OCI-LY1 (cell line): ENCODE measurements around the gene MED13L.

Source experiments
- EZH2 ChIP-seq: fragments of 200-600 bp; sonication (generic), shearing (Covaris generic); IDR thresholded peaks from 2 replicates; pipeline ENCODE4 v1.8.0; 2017; ENCODE audit warnings: borderline replicate concordance, mixed run types, mild to moderate bottlenecking, antibody characterized with exemption, low read length, moderate library complexity, mixed read lengths
- TF ChIP-seq, protein P1 (sequence below): fragments of 200-600 bp; sonication (generic), shearing (Covaris generic); IDR thresholded peaks from 2 replicates; pipeline ENCODE4 v1.5.1; 2017; ENCODE audit warnings: mild to moderate bottlenecking, antibody characterized with exemption, low read length, moderate library complexity, mixed read lengths

DNA sequence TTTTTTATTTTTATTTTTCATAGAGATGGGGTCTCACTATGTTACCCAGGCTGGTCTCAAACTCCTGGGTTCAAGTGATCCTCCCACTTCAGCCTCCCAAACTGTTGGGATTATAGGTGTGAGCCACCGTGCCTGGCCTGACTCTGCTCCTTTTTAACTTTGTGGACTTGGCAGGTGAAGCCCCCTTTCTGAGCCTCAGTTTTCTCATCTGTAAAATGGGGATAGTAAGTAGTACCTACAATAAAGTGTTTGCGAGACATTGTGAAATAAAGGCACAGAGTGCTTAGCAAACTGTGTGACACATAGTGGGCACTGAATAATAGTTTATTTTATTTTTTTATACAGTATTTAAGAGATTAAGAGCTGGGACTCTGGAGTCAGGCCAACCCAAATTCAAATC is 21.1 kb upstream of the MED13L start:
- TF ChIP-seq, protein P1, sequence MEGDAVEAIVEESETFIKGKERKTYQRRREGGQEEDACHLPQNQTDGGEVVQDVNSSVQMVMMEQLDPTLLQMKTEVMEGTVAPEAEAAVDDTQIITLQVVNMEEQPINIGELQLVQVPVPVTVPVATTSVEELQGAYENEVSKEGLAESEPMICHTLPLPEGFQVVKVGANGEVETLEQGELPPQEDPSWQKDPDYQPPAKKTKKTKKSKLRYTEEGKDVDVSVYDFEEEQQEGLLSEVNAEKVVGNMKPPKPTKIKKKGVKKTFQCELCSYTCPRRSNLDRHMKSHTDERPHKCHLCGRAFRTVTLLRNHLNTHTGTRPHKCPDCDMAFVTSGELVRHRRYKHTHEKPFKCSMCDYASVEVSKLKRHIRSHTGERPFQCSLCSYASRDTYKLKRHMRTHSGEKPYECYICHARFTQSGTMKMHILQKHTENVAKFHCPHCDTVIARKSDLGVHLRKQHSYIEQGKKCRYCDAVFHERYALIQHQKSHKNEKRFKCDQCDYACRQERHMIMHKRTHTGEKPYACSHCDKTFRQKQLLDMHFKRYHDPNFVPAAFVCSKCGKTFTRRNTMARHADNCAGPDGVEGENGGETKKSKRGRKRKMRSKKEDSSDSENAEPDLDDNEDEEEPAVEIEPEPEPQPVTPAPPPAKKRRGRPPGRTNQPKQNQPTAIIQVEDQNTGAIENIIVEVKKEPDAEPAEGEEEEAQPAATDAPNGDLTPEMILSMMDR = no peak
- TF ChIP-seq EZH2 = no peak
